Right hindlimb (tissue), 1 donor: ENCODE data around the gene C2orf66.

Experiments used
- DNase-seq: peaks from one replicate; pipeline ENCODE4 v3.0.0-alpha.2; 2018

C2orf66 gene

GRCh38 chr2:196809260-196809659 lies at the start of gene C2orf66:
TSS of gene C2orf66 (minus strand) at chr2:196809355. CDS start at chr2:196809336, 19 bp downstream.
- no peak for DNase-seq

- DNase-seq: no peak
Observed at GRCh38 chr2:196854629-196855028, 45.5 kb upstream of the C2orf66 start.

GRCh38 chr2:196853301-196854087 lies 44.3 kb upstream of the C2orf66 start:
- no peak for DNase-seq

- DNase-seq: no peak
Observed at GRCh38 chr2:196851088-196851487, 41.9 kb upstream of the C2orf66 start.

- DNase-seq: no peak
Observed at GRCh38 chr2:196849895-196850294, 40.7 kb upstream of the C2orf66 start.

- no peak for DNase-seq
Observed at GRCh38 chr2:196846295-196846694, 37.1 kb upstream of the C2orf66 start.

- DNase-seq: no peak
Observed at GRCh38 chr2:196845371-196845770, 36.2 kb upstream of the C2orf66 start.

GRCh38 chr2:196840171-196840570 lies 31.0 kb upstream of the C2orf66 start:
- no peak for DNase-seq

GRCh38 chr2:196839574-196839973 lies 30.4 kb upstream of the C2orf66 start:
- no peak for DNase-seq

GRCh38 chr2:196836440-196836839 lies 27.3 kb upstream of the C2orf66 start:
- DNase-seq: no peak

GRCh38 chr2:196830701-196831100 lies 21.5 kb upstream of the C2orf66 start:
- no peak for DNase-seq

- no peak for DNase-seq
Observed at GRCh38 chr2:196827356-196827755, 18.2 kb upstream of the C2orf66 start.

GRCh38 chr2:196823750-196824522 lies 14.8 kb upstream of the C2orf66 start:
- DNase-seq: no peak

- no peak for DNase-seq
Observed at GRCh38 chr2:196821195-196821594, 12.0 kb upstream of the C2orf66 start.

- DNase-seq: no peak
Observed at GRCh38 chr2:196808083-196808665, 981 bp downstream of the C2orf66 start.

GRCh38 chr2:196804381-196804780 lies 4.8 kb downstream of the C2orf66 start:
- no peak for DNase-seq

GRCh38 chr2:196802401-196802800 lies 6.8 kb downstream of the C2orf66 start:
- peak; percentile 40 for DNase-seq

- DNase-seq: peak; percentile 35
Observed at GRCh38 chr2:196801674-196802261, 7.4 kb downstream of the C2orf66 start.

- DNase-seq: no peak
Observed at GRCh38 chr2:196798980-196799379, 10.2 kb downstream of the C2orf66 start.

- DNase-seq: no peak
Observed at GRCh38 chr2:196792865-196793264, 16.3 kb downstream of the C2orf66 start.

- DNase-seq: no peak
Observed at GRCh38 chr2:196783431-196784094, 25.6 kb downstream of the C2orf66 start.

- DNase-seq: no peak
Observed at GRCh38 chr2:196767101-196767500, 42.1 kb downstream of the C2orf66 start.

GRCh38 chr2:196759378-196759706 lies 49.8 kb downstream of the C2orf66 start:
- no peak for DNase-seq
